IMR-90 (cell line): ENCODE measurements around the gene SVEP1. TPM values are rescaled to one million over a fixed set of nuclear protein-coding genes. Genes with fewer than 3 reads are reported as not detected.

Experiments used
- ATAC-seq: fragments of 200-7000 bp; cut with Tn5 transposase; 2 replicates; pipeline ENCODE4 v1.9.1; 2020; ENCODE audit warnings: low read depth, mild to moderate bottlenecking, moderate library complexity
- BruUV-seq: library from RNA; stranded (reverse); fragments of 400-500 nt; replicated peaks from 2 replicates; lab custom pipeline; 2021; lab: Mats Ljungman, UMichigan
- CTCF ChIA-PET: fragments of 300-600 bp; formaldehyde crosslinking; extraction: SDS; loops from one replicate; lab custom pipeline; 2021; ENCODE audit warnings: antibody characterized with exemption; lab: Yijun Ruan, JAX
- POLR2A ChIA-PET: fragments of 300-600 bp; sonication (Branson Sonifier 250); formaldehyde crosslinking; loops from one replicate; lab custom pipeline; 2022; ENCODE audit warnings: antibody characterized with exemption; ENCODE audit not compliant: unreplicated experiment; lab: Charles Lee
- DNase-seq: peaks from one replicate; pipeline ENCODE4 v3.0.0; 2013
- H2AFZ ChIP-seq: replicated peaks from 2 replicates; pipeline ENCODE3; 2013; ENCODE audit warnings: low read length, mild to moderate bottlenecking; ENCODE audit not compliant: poor library complexity
- H2AK5ac ChIP-seq: 2 replicates; pipeline ENCODE4 v1.6.1; 2013; ENCODE audit warnings: low read depth, low read length, inconsistent platforms
- H2AK9ac ChIP-seq: replicated peaks from 2 replicates; pipeline ENCODE3; 2013; ENCODE audit warnings: mild to moderate bottlenecking, low read depth, low read length, moderate library complexity; ENCODE audit not compliant: poor library complexity
- H2BK120ac ChIP-seq: 2 replicates; pipeline ENCODE4 v1.6.1; 2013; ENCODE audit warnings: low read depth, low read length, inconsistent platforms
- H2BK15ac ChIP-seq: 3 replicates; pipeline ENCODE4 v1.6.1; 2013; ENCODE audit warnings: low read depth, low read length, inconsistent platforms
- H2BK20ac ChIP-seq: 2 replicates; pipeline ENCODE4 v1.6.1; 2013; ENCODE audit warnings: low read depth, mild to moderate bottlenecking, inconsistent platforms, low read length, moderate library complexity
- H2BK5ac ChIP-seq: 2 replicates; pipeline ENCODE4 v1.6.1; 2013; ENCODE audit warnings: mild to moderate bottlenecking, low read depth, low read length, inconsistent platforms; ENCODE audit not compliant: poor library complexity, severe bottlenecking
- H3K14ac ChIP-seq: replicated peaks from 2 replicates; pipeline ENCODE4 v1.6.1; 2013; ENCODE audit warnings: low read depth, low read length, inconsistent platforms
- H3K18ac ChIP-seq: 2 replicates; pipeline ENCODE4 v1.6.1; 2013; ENCODE audit warnings: low read depth, low read length, control low read depth
- H3K23ac ChIP-seq: 2 replicates; pipeline ENCODE4 v1.6.1; 2013; ENCODE audit warnings: low read depth, low read length, inconsistent platforms
- H3K27ac ChIP-seq: 2 replicates; pipeline ENCODE4 v1.5.1; 2013; ENCODE audit warnings: mild to moderate bottlenecking, control low read depth, low read length; ENCODE audit not compliant: insufficient read depth
- H3K27me3 ChIP-seq: 2 replicates; pipeline ENCODE4 v1.6.1; 2013; ENCODE audit warnings: low read length; ENCODE audit not compliant: control insufficient read depth, insufficient read depth
- H3K36me3 ChIP-seq: 2 replicates; pipeline ENCODE4 v1.6.1; 2013; ENCODE audit warnings: low read length, mixed read lengths; ENCODE audit not compliant: control insufficient read depth, insufficient read depth
- H3K4ac ChIP-seq: 2 replicates; pipeline ENCODE4 v1.6.1; 2013; ENCODE audit warnings: low read depth, low read length, inconsistent platforms
- H3K4me1 ChIP-seq: 2 replicates; pipeline ENCODE4 v1.6.1; 2013; ENCODE audit warnings: low read length, mixed read lengths; ENCODE audit not compliant: control insufficient read depth, insufficient read depth
- H3K4me2 ChIP-seq: 2 replicates; pipeline ENCODE4 v1.6.1; 2013; ENCODE audit warnings: low read depth, mild to moderate bottlenecking, control low read depth, low read length, moderate library complexity
- H3K4me3 ChIP-seq: 2 replicates; pipeline ENCODE4 v1.5.1; 2013; ENCODE audit warnings: low read depth, mild to moderate bottlenecking, control low read depth, low read length, moderate library complexity; ENCODE audit not compliant: insufficient read depth
- H3K56ac ChIP-seq: 2 replicates; pipeline ENCODE4 v1.6.1; 2013; ENCODE audit warnings: low read length, inconsistent platforms; ENCODE audit not compliant: insufficient read depth; ENCODE audit errors: extremely low read depth
- H3K79me1 ChIP-seq, 2 experiments: 2 replicates each; pipeline ENCODE4 v1.6.1; 2013; ENCODE audit warnings: low read length in 2 of 2, inconsistent platforms in 1 of 2, low read depth in 1 of 2
- H3K9ac ChIP-seq: 2 replicates; pipeline ENCODE4 v1.6.1; 2013; ENCODE audit warnings: low read depth, low read length, control low read depth
- H3K9me1 ChIP-seq: 2 replicates; pipeline ENCODE4 v1.6.1; 2013; ENCODE audit warnings: low read length, inconsistent platforms; ENCODE audit not compliant: insufficient read depth
- H3K9me3 ChIP-seq: 2 replicates; pipeline ENCODE4 v1.6.1; 2013; ENCODE audit warnings: low read length; ENCODE audit not compliant: control insufficient read depth, insufficient read depth
- H4K20me1 ChIP-seq: 2 replicates; pipeline ENCODE4 v1.6.1; 2013; ENCODE audit warnings: low read length, inconsistent platforms; ENCODE audit not compliant: insufficient read depth
- H4K5ac ChIP-seq: 2 replicates; pipeline ENCODE4 v1.6.1; 2013; ENCODE audit warnings: mild to moderate bottlenecking, low read depth, low read length, control low read depth
- H4K8ac ChIP-seq, 2 experiments: 2 replicates each; pipeline ENCODE4 v1.6.1; 2013; ENCODE audit warnings: low read depth in 2 of 2, low read length in 2 of 2, control low read depth in 1 of 2, inconsistent platforms in 1 of 2
- H4K91ac ChIP-seq: 2 replicates; pipeline ENCODE4 v1.6.1; 2013; ENCODE audit warnings: low read depth, low read length, inconsistent platforms; ENCODE audit not compliant: insufficient read depth
- CTCF ChIP-seq: conservative IDR thresholded peaks from 2 replicates; pipeline ENCODE4 v1.5.1; 2012; ENCODE audit warnings: mild to moderate bottlenecking, low read depth, low read length, improper control_type of control experiment
- ELK1 ChIP-seq: fragments of 150-350 bp; IDR thresholded peaks from 2 replicates; pipeline ENCODE4 v1.6.1; 2016; ENCODE audit warnings: low read depth, mild to moderate bottlenecking, low read length, moderate library complexity, borderline replicate concordance
- FOS ChIP-seq: fragments of 150-350 bp; IDR thresholded peaks from 2 replicates; pipeline ENCODE4 v1.6.1; 2016; ENCODE audit warnings: low read depth, low read length
- MXI1 ChIP-seq: IDR thresholded peaks from 2 replicates; pipeline ENCODE4 v1.6.1; 2012; ENCODE audit warnings: low read depth, mild to moderate bottlenecking, low read length, moderate library complexity, borderline replicate concordance
- NFE2L2 ChIP-seq: fragments of 150-350 bp; IDR thresholded peaks from 2 replicates; pipeline ENCODE4 v1.6.1; 2016; ENCODE audit warnings: low read depth, mild to moderate bottlenecking, low read length
- RFX5 ChIP-seq: IDR thresholded peaks from 2 replicates; pipeline ENCODE4 v1.8.0; 2012; ENCODE audit warnings: low read depth, mild to moderate bottlenecking, low read length, moderate library complexity
- WGBS, 2 experiments: methylation state at CpG; one replicate each; pipeline versions ENCODE4 v1.1.5 to v1.1.7; 2013; ENCODE audit warnings: missing lambda C conversion rate in 2 of 2; ENCODE audit not compliant: insufficient read length in 1 of 2; ENCODE audit errors: extremely low coverage in 2 of 2; 5-methylcytosine and 5-hydroxymethylcytosine counted together
- dilution Hi-C: fragments of 300-500 bp; cut with HindIII; formaldehyde crosslinking; loops from one replicate; pipeline ENCODE4 v1.14.3; 2018; ENCODE audit warnings: low sequenced_read_pairs; ENCODE audit not compliant: unreplicated experiment
- in situ Hi-C: fragments of 300-500 bp; cut with MboI; formaldehyde crosslinking; loops from 3 replicates; pipeline ENCODE4 v1.14.3; 2019; ENCODE audit warnings: low sequenced_read_pairs, inconsistent platforms, mixed read lengths
- intact Hi-C: fragments of 100-400 bp; cut with micrococcal nuclease; formaldehyde crosslinking; loops from 2 replicates; pipeline ENCODE4 v1.10.0; 2022
- polyA plus RNA-seq, 3 experiments: library from polyadenylated mRNA; depleted of rRNA; stranded (reverse); fragments of >200 nt; gene quantifications; 2 replicates each; pipeline ENCODE4 v1.2.3, GENCODE V29; 2012; ENCODE audit warnings: low replicate concordance in 1 of 3
- total RNA-seq: library from RNA; depleted of rRNA; stranded (reverse); fragments of >200 nt; gene quantifications from 2 replicates; pipeline ENCODE4 v1.2.3, GENCODE V29; 2012

The SVEP1 gene
- total and polyA plus RNA-seq, 2 of the 4 experiments (the other 2 are of a cell fraction), result 4.8 to 16.7 TPM

- TF ChIP-seq RFX5 (no peak), NFE2L2 (no peak), CTCF (no peak), FOS (no peak), MXI1 (no peak), ELK1 (no peak)
- Histone ChIP-seq H3K27me3 (no peaks in the 10 kb centered on the region), H2AK9ac (no peak overlapping the region), H3K9me1 (no peaks in the 10 kb centered on the region), H3K4ac (no peak overlapping the region), H3K4me3 (no peak overlapping the region), H3K79me1 (no peaks in the 10 kb centered on the region; a peak in 1 of 4 replicates), H4K5ac (no peak overlapping the region), H3K4me1 (no peaks in the 10 kb centered on the region), H3K36me3 (peaks cover 9% of the 10 kb centered on the region), H3K18ac (no peak overlapping the region), H2BK15ac (no peak overlapping the region), H4K91ac (no peak overlapping the region), H3K56ac (no peak overlapping the region), H2AFZ (no peak overlapping the region), H3K4me2 (no peak overlapping the region), H2BK120ac (no peak overlapping the region), H2AK5ac (no peak overlapping the region), H3K9ac (no peak overlapping the region), H4K8ac (no peak overlapping the region), H3K9me3 (no peaks in the 10 kb centered on the region), H2BK20ac (no peak overlapping the region), H2BK5ac (no peak overlapping the region), H3K14ac (no peak overlapping the region), H4K20me1 (no peaks in the 10 kb centered on the region), H3K27ac (no peak overlapping the region), H3K23ac (no peak overlapping the region)
- ChIA-PET CTCF (no interaction called here), POLR2A (no interaction called here)
- BruUV-seq, result no TSS peak
- dilution Hi-C loops, result no loop called here
- ATAC-seq (no peak), DNase-seq (no peak)
- in situ Hi-C loops, result no loop called here
- WGBS, 2 experiments, result 100% methylated on average over 1 of the region's 3 CpGs; no CpG with 5 or more reads in 1 of the 2 experiments
- intact Hi-C loops, result loop anchor here (5.0 kb wide), 1 partner anchor 34 kb away; no protein-coding TSS in a partner anchor
These were observed 116.0 kb downstream of the SVEP1 start for GRCh38 chr9:110463499-110463898.
